ENCODE results near the gene HRCT1.
A peak's percentile ranks its signal among the peaks of the same experiment; 100 is the strongest.
"Not testable (repeated sequence)": the region's sequence is repeated elsewhere in the genome, so short reads cannot be mapped to it uniquely, and the experiment has no call there.

The HRCT1 gene

GRCh38 chr9:35919212-35920008, 13.4 kb downstream of the HRCT1 start:
- no peak for DNase-seq

- no peak for DNase-seq
Observed at GRCh38 chr9:35920051-35920620, 14.1 kb downstream of the HRCT1 start.

DNA sequence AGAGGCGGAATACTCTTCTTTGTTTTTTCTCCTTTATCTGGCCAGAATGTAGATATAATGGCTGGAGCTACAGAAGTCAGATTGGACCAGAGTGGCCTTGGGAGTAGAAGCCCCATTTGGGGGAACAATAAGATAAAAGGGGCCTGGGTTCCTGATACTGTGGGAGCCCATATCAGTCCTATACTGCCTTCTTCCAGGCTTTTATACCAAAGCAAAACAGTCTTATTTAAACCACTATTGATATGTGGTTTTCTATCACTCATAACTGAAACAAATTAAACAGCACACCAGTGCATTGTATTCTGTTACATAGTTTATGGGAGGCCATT, 17.6 kb downstream of the HRCT1 start:
- no peak for DNase-seq

- peak; percentile 42 for DNase-seq
Observed at GRCh38 chr9:35923927-35924763, 18.1 kb downstream of the HRCT1 start.

DNA sequence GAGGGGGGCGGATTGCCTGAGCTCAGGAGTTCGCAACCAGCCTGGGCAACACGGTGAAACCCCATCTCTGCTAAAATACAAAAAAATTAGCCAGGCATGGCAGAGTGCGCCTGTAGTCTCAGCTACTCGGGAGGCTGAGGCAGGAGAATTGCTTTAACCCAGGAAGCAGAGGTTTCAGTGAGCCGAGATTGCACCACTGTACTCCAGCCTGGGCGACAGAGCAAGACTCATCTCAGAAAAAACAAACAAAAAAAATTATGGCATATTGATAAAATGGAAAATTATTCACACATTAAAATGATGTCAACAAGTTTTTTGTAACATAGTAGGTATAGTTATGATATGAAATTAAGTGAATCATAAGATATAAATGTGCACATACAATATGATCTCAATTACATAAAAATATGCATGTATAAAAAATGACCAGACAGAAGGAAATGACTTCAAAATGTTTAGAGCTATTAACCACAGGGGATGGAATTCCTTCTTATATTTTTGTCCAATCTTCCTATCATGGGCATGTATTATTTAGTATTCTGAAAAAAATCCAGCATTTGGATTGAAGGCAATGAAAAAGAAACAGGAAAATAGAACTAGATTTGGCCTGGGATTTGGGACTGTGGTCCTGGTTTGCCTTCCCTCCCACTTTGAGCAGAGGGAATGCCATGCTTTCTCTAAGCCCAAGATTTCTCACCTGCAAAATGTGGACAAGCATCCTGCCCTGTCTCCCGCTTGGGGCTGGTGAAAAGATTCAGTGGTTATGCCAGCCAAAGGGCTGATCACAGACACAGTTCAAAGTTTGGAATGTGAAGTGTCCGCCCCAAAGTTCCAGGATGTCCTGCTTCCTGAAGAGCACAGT, 22.8 kb downstream of the HRCT1 start:
- no peak for DNase-seq

DNA sequence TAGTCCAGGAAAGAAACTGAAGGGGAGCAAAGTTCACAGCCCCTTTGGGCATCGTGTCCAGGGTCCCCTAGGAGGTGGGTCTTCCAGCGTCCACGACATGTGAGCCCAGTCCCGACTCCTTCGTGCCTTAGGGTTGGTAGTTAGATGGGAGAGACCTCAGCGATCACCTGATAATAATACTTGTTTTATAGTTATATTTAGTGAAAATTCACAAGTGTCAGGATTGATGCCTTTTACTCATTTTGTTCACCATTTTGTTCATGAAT, 23.4 kb downstream of the HRCT1 start:
- DNase-seq: no peak

DNA sequence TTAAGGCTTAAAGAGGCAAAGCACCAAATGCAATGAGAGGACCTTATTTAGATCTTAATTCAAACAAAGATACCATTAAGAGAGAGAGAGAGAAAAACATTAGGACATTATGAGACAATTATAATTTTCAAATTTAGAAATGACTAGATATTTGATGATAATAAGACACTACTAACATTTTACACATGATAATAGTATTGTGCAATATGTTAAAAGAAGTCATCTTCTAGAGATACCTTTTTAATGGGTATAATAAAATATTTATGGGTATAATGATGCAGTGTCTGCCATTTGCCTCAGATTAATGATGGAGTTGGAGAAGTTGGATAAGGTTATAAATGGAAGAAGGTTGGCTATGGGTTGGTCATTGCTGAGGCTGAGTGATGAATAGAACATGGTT, 24.5 kb downstream of the HRCT1 start:
- no peak for DNase-seq

- DNase-seq: no peak
Observed at GRCh38 chr9:35930989-35931388, 25.0 kb downstream of the HRCT1 start.

DNA sequence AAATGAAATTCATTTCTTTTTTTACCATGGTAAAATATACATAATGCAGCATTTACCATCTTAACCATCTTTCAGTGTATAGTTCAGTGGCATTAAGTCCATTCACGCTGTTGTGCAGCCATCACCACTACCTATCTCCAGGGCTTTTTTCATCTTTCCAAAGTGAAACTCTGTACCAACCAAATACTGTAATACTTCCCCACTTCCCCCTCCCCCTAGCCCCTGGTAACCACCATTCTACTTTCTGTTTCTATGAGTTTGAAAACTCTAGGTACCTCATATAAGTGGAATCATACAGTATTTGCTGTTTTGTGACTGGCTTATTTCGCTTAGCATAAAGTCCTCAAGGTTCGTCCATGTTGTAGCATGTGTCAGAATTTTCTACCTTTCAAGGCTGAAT, 26.7 kb downstream of the HRCT1 start:
- DNase-seq: no peak

- no peak for DNase-seq
Observed at GRCh38 chr9:35933550-35934067, 27.6 kb downstream of the HRCT1 start.

DNA sequence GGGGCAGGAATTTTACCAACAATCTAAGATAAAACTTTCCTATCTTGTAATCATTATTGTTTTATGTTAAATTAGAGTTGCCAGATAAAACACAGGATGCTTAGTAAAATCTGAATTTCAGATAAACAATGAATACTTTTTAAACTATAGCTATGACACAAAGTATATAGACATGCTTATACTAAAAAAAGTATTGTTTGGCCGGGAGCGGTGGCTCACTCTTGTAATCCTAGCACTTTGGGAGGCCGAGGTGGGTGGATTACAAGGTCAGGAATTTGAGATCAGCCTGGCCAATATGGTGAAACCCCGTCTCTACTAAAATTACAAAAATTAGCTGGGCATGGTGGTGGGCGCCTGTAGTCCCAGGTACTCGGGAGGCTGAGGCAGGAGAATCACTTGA, 28.1 kb downstream of the HRCT1 start:
- not testable (repeated sequence) for DNase-seq

GRCh38 chr9:35935261-35935660, 29.3 kb downstream of the HRCT1 start:
- DNase-seq: no peak

GRCh38 chr9:35935755-35936509, 29.9 kb downstream of the HRCT1 start:
- no peak for DNase-seq

DNA sequence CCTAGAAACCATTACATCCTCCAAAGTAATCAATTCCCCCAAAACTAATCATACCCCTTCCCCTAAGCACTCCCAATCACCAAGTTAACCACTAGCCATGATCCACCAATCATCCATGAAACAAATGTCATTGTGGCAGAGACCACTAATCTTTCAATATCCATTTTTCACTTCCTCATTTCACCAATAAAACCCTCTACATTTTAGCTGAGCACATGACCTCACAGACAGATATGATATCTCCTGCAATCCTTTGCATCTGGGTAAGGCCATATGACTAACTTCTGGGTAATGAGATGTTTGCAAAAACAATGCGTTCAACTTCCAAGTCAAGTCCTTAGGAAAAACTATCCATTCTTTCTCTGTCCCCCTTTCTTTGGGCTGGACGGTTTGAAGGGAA, 31.2 kb downstream of the HRCT1 start:
- no peak for DNase-seq

- DNase-seq: no peak
Observed at GRCh38 chr9:35938474-35939356, 32.7 kb downstream of the HRCT1 start.

DNA sequence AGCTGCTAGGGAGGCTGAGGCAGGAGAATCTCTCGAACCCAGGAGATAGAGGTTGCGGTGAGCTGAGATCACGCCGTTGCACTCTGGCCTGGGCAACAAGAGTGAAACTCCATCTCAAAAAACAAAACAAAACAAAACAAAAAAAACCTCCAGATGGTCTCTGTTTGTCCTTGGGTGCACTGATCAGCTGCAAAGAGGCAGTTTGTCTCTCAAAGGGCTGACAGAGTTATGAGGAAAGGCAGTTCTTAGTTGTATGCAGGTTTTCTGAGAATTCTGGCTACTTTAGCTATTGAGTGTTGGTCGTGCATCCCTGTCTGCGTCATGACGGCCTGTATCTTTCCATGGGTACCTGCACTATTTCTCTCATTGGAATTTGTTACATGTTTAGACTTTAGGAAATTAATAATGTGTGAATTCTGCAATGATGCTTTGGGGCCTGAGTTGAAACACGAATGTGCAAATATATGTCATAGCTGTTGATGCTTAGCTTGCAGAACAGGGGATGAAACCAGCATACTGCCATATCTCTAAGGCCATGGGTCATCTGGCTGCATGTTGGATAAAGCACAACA, 33.8 kb downstream of the HRCT1 start:
- no peak for DNase-seq

DNA sequence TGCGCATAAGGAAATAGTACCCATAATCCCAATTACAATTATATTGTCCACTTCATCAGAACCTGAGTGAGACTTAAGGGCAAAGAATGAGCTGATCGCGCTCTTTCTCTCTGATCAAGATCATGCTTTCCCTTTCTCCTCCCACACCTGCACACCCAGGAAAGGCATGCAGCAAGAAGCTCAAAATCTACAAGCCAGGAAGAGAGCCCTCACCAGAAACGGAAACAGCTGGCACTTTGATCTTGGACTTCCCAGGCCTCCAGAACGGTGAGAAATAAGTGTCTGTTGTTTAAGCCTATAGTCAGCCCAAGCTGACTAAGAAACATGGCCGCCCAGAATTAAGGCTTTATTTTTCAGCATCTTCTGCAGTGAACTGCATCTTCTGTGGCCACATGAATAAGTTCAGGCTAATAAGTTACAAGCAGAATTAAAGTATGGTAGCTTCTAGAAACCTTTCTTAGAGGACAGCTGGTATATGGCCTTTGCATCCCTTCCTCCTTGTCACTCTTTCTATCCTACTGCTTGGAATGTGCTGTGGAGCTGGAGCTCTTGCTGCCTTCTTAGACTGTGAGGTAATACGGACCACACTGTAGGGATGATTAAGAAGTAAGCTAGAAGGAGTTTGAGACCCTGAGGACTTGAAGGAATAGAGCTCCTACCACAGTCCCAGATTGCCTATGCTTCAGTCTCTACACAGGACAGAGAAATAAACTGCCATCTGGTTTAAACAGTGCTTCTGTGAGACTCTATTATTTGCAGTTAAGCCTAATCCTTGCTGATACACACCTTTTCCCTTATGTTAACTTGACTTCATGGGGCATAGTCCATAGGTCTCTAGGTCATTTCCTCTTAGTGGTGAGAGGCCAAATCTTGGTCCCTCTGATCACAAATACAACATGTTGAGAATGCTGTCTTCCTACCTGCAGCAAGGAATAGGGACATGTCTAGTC, 34.7 kb downstream of the HRCT1 start:
- peak; percentile 18 for DNase-seq

DNA sequence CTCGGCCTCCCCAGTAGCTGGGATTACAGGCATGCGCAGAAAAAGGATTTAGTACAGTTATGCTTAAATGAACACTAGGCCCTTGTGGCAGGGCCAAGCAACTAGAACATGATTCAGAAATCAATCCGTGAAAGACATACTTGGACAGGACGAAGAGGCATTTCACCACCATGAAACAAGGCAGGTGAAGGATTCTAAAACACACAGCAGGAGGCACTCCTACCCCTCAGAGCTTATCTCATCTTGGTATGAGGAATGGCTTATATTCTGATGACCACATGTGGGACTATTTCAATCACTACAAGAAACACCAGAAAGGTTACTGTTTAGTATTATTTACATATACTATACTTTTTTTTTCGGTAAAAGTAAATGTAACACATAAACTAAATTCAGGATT, 36.3 kb downstream of the HRCT1 start:
- no peak for DNase-seq

DNA sequence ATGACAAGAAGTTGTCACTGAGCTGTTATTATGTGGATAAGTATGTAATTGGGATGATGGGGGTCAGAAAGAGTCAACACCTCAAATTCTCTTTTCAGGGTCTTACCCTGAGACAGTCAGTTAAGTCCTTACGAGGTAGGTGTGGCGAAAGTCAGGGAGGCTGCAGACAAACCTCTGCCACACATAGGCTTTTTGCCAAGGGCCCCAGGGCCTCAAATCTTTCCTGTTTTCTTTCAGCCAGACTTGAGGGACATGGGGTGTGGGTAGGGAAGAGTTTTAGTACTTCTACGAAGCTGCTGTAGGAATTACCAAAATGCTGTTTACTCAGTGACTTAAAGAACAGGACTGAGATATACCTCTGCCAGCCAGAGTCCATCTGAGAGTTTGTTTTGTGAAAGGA, 38.2 kb downstream of the HRCT1 start:
- no peak for DNase-seq

GRCh38 chr9:35944841-35945240, 38.8 kb downstream of the HRCT1 start:
- no peak for DNase-seq

All from activated naive CD4-positive, alpha-beta T cell treated with Interleukin-2 at 50 U/mL for 16 hours (primary cell).